HG03097 (cell line): ENCODE measurements around the gene SCGB2B2.
"Not testable (repeated sequence)": the region's sequence is repeated elsewhere in the genome, so short reads cannot be mapped to it uniquely, and the experiment has no call there.

Experiments
- ATAC-seq: cut with Tn5 transposase; IDR thresholded peaks from one replicate; pipeline ENCODE4 v1.9.1; 2021; ENCODE audit not compliant: unreplicated experiment, low FRiP score

Gene SCGB2B2, protein sequence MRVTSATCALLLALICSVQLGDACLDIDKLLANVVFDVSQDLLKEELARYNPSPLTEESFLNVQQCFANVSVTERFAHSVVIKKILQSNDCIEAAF

GRCh38 chr19:34676697-34677385, at the start of gene SCGB2B2:
Gene SCGB2B2, minus strand, starts transcription at chr19:34677159. Its CDS starts 82,596 bp downstream, at chr19:34594563.
- ATAC-seq, result peak; percentile 44

GRCh38 chr19:34725400-34725799, 48.4 kb upstream of the SCGB2B2 start:
- no peak for ATAC-seq

DNA sequence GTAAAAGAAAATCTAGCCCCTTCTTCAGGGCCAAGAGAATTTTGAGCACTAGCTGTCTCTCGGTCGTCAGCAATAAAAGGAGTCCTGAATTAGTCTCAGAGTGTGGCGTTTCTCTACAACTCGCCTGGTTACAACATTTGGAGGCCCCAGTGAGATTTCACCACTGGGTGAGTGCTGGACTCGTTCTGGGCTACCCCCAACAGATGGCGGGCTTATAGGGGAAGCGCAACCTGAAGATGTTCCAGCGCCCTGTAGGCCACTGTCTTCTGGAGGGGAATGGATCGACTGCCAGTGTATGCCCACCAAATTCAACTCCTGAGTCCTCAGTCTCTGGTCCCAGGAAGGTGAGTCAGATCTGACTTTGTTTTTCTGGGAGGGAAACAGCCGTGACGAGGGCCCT, 45.4 kb upstream of the SCGB2B2 start:
- no peak for ATAC-seq

GRCh38 chr19:34715357-34715756, 38.4 kb upstream of the SCGB2B2 start:
- no peak for ATAC-seq

GRCh38 chr19:34713262-34713637, 36.3 kb upstream of the SCGB2B2 start:
- no peak for ATAC-seq

GRCh38 chr19:34712395-34713261, 35.7 kb upstream of the SCGB2B2 start:
- no peak for ATAC-seq

GRCh38 chr19:34711890-34712289, 34.9 kb upstream of the SCGB2B2 start:
- ATAC-seq, result no peak

DNA sequence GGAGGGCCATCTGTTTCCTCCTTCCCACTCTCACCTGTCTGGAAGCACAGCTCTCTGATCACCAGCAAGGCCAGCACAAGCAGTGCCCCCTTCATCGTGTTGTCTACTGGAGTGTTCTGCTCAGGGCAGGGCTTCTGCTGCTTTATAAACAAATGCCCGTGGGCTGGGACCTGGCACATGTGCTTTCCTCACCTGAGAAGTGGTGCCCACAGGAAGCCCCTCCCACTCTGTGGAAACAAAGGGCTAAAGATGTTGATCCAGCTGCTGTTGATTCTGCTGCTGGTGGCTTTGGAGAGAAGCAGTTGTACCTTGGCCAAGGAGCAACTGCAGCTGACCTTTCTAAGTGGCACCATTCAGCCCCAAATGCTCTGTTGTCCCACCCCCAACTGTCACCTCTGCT, 30.7 kb upstream of the SCGB2B2 start:
- no peak for ATAC-seq

- ATAC-seq, result no peak
Observed at GRCh38 chr19:34692549-34692948, 15.6 kb upstream of the SCGB2B2 start.

GRCh38 chr19:34690372-34690771, 13.4 kb upstream of the SCGB2B2 start:
- ATAC-seq, result no peak

- no peak for ATAC-seq
Observed at GRCh38 chr19:34688592-34688991, 11.6 kb upstream of the SCGB2B2 start.

- ATAC-seq, result no peak
Observed at GRCh38 chr19:34687348-34687747, 10.4 kb upstream of the SCGB2B2 start.

DNA sequence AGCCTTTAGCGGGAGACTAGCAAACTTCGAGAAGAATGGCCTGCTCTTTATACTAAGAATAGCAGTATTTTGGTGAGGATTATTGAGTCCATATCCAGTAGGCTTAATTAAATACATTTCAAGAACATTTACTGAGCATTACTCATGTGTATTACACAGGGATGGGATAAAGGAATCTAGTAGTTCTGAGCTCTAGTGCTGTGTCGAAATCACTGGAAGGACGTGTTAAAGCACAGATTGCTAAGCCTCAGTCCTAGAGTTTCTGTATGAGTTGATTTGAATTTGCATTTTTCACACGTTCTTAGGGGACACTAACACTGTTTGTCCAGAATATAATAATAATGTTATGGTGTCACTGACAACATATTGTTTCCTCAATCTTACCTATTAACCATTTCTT, 9.5 kb upstream of the SCGB2B2 start:
- no peak for ATAC-seq

DNA sequence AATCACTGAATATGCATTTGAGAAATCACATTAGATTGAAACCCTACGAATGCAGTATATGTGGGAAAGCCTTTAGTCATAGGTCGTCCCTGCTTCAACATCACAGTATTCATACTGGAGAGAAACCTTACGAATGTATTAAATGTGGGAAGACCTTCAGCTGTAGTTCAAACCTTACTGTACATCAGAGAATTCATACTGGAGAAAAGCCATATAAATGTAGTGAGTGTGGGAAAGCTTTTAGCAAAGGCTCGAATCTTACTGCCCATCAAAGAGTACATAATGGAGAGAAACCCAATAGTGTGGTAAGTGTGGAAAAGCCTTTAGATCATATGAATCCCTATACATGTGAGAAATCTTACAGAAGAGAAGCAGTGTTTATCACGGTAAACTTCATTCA, 8.3 kb upstream of the SCGB2B2 start:
- ATAC-seq, result not testable (repeated sequence)

DNA sequence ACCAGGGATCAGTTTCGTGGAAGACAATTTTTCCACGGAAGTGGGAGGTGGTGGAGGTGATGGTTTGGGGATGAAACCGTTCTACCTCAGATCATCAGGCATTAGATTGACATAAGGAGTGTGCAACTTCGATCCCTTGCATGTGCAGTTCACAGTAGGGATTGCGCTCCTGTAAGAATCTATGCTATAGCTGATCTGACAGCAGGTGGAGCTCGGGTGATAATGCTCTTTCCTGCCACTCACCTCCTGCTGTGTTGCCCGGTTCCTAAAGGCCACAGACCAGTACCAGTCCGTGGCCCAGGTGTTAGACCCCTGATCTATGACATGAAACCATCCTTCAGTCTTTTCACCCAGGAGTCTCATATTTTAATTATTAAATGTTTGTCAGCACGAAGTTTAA, 4.5 kb upstream of the SCGB2B2 start:
- no peak for ATAC-seq

GRCh38 chr19:34678421-34678820, 1.5 kb upstream of the SCGB2B2 start:
- ATAC-seq, result no peak

GRCh38 chr19:34678085-34678412, 1.1 kb upstream of the SCGB2B2 start:
- ATAC-seq, result no peak

DNA sequence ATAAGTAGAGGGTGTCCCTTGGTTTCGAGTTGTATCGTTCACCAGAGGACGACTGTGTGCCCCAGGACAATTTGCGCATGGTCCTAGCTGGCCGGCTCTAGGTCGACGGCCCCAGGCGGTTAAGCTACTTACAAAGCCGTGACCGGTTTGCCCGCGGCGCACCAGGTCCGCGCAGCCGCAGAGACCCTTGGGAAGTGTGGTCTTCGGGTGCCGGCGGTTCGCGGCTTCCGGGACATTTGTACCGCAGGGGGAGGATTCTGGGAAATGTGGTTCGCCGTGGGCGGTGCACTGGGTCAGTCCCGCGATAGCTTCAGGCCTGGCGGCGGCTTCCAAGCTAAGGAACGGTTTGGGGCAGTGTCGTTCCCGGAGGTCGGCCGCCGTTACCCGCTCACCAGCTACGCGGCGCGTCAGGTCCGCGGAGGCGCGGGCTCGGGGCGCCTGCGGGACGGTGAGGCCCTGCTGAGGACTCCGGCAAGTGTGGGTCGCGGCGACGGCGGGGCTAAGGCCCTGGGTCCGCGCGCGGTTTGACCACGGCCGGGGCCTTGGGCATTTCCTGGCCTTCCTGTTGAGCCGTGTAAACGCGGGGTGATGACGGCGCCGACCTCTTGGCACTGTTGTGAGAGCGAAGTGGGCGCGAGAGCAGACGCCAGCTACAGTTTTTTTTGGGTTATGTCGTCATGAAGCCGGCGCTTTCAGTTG, 576 bp upstream of the SCGB2B2 start, which contains the start of gene ZNF302:
Gene ZNF302, plus strand, starts transcription at position 293 of the 699 bp plus-strand sequence. CDS start 1,127 bp downstream, outside the sequence.
- ATAC-seq, result peak; percentile 86

DNA sequence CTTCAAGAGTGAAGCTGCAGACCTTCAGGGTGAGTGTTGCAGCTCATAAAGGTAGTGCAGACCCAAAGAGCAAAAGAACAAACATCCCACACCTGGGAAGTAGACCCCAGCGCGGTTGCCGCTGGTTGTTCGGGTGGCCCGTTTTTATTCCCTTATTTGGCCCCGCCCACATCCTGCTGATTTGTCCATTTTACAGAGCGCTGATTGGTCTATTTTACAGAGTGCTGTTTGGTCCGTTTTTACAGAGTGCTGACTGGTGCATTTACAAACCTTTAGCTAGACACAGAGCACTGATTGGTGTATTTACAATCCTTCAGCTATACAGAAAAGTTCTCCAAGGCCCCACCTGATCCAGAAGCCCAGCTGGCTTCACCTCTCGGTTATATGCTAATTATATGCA, 1.0 kb downstream of the SCGB2B2 start:
- ATAC-seq, result no peak

GRCh38 chr19:34675250-34675649, 1.7 kb downstream of the SCGB2B2 start:
- ATAC-seq, result no peak

- no peak for ATAC-seq
Observed at GRCh38 chr19:34673590-34673989, 3.4 kb downstream of the SCGB2B2 start.
